GM12878 (cell line): ENCODE data around the gene DENND4C. TPM values are rescaled to one million over a fixed set of nuclear protein-coding genes. Genes with fewer than 3 reads are reported as not detected.

Experiments used
- BACH1 ChIP-seq: fragments of 450-650 bp; IDR thresholded peaks from 2 replicates; pipeline ENCODE4 v1.6.1; 2017; ENCODE audit warnings: mild to moderate bottlenecking, borderline replicate concordance
- BCL11A ChIP-seq: IDR thresholded peaks from 2 replicates; pipeline ENCODE4 v1.6.1; 2011; ENCODE audit warnings: low read depth, low read length
- BCLAF1 ChIP-seq: fragments of 450-650 bp; IDR thresholded peaks from 2 replicates; pipeline ENCODE4 v1.6.1; 2017; ENCODE audit warnings: antibody characterized with exemption, mild to moderate bottlenecking, moderate library complexity
- CBFB ChIP-seq: IDR thresholded peaks from 2 replicates; pipeline ENCODE4 v1.6.1; 2016; ENCODE audit warnings: antibody characterized with exemption, low read depth
- CREM ChIP-seq: IDR thresholded peaks from 2 replicates; pipeline ENCODE4 v1.6.1; 2014; ENCODE audit warnings: antibody characterized with exemption, low read depth
- FOS ChIP-seq: IDR thresholded peaks from 3 replicates; pipeline ENCODE4 v1.6.1; 2011; ENCODE audit warnings: borderline replicate concordance; ENCODE audit not compliant: insufficient read length; ENCODE audit errors: extremely low read depth
- HCFC1 ChIP-seq: fragments of 150-350 bp; IDR thresholded peaks from 2 replicates; pipeline ENCODE4 v1.6.1; 2014; ENCODE audit warnings: low read length
- IRF4 ChIP-seq: IDR thresholded peaks from 2 replicates; pipeline ENCODE4 v1.6.1; 2011; ENCODE audit warnings: low read depth, low read length
- MTA2 ChIP-seq: fragments of 450-650 bp; IDR thresholded peaks from 2 replicates; pipeline ENCODE4 v1.6.1; 2016; ENCODE audit warnings: low read depth, mild to moderate bottlenecking, moderate library complexity
- PAX5 ChIP-seq: IDR thresholded peaks from 2 replicates; pipeline ENCODE4 v1.6.1; 2011; ENCODE audit warnings: low read depth, low read length, borderline replicate concordance
- POLR2A ChIP-seq: IDR thresholded peaks from 2 replicates; pipeline ENCODE4 v1.6.1; 2011; ENCODE audit warnings: low read depth, mild to moderate bottlenecking, low read length
- PRDM15 ChIP-seq: fragments of 450-650 bp; formaldehyde crosslinking; IDR thresholded peaks from 2 replicates; pipeline ENCODE4 v1.4.0; 2020; ENCODE audit warnings: mild to moderate bottlenecking, moderate library complexity
- RELB ChIP-seq: fragments of 450-650 bp; IDR thresholded peaks from 2 replicates; pipeline ENCODE4 v1.6.1; 2017; ENCODE audit warnings: low read depth, mild to moderate bottlenecking, moderate library complexity
- RUNX3 ChIP-seq: IDR thresholded peaks from 2 replicates; pipeline ENCODE4 v1.6.1; 2012; ENCODE audit warnings: low read length, inconsistent platforms
- SP1 ChIP-seq: IDR thresholded peaks from one replicate; pipeline ENCODE4 v1.6.1; 2011; ENCODE audit warnings: low read depth, low read length
- ZBED1 ChIP-seq: IDR thresholded peaks from 2 replicates; pipeline ENCODE4 v1.6.1; 2016; ENCODE audit warnings: borderline replicate concordance
- ZNF687 ChIP-seq: fragments of 450-650 bp; IDR thresholded peaks from 2 replicates; pipeline ENCODE4 v1.6.1; 2017; ENCODE audit warnings: mild to moderate bottlenecking, moderate library complexity
- polyA plus RNA-seq, 11 experiments: library from polyadenylated mRNA; depleted of rRNA in 4 of 11; unstranded in 6 of 11; stranded (reverse) in 5 of 11; fragments of >200 nt; fragmentation: Nextera tagmentation in 4 of 11; fragmentation: Illumina TruSeq in 1 of 11; extraction: Ambion mirVana in 4 of 11; extraction: Trizol in 1 of 11; gene quantifications; 1 replicate in 1 of 11; 2 replicates in 10 of 11; pipeline versions ENCODE4 v1.2.1 to v1.2.3, GENCODE V29; 2011 to 2016; ENCODE audit warnings: inconsistent platforms in 2 of 11, missing spikeins in 2 of 11, low read depth in 1 of 11
- total RNA-seq, 4 experiments: library from RNA; depleted of rRNA in 3 of 4; stranded (reverse); fragments of >200 nt in 3 of 4; fragmentation: Illumina TruSeq in 1 of 4; extraction: Trizol in 1 of 4; gene quantifications; 2 replicates each; pipeline versions ENCODE4 v1.2.1 to v1.2.3, GENCODE V29; 2013 to 2021

The DENND4C gene
- total and polyA plus RNA-seq, 10 of the 15 experiments (the other 5 are each of a cell fraction or from before 2014, with no cell fraction given): 8.2 to 49.3 (median 24.7) TPM

GRCh38 chr9:19184144-19184917, 46.2 kb upstream of the DENND4C start (continued):
- peak; percentile 71; the same call in 1 of the 2 replicates for TF ChIP-seq MTA2
- TF ChIP-seq CBFB: peak; percentile 63; the same call in 1 of the 2 replicates
- peak; percentile 37; the same call in 1 of the 2 replicates for TF ChIP-seq POLR2A
- TF ChIP-seq BACH1: peak; percentile 42; the same call in 1 of the 2 replicates
- TF ChIP-seq ZNF687: peak; percentile 97
- TF ChIP-seq IRF4: no peak
- TF ChIP-seq ZBED1: no peak
- no peak for TF ChIP-seq HCFC1
- peak; percentile 50; the same call in 1 of the 2 replicates for TF ChIP-seq CREM
- TF ChIP-seq BCLAF1: no peak
- TF ChIP-seq BCL11A: peak; percentile 21; the same call in 1 of the 2 replicates
- peak; percentile 55; the same call in 1 of the 2 replicates for TF ChIP-seq PAX5
- peak; percentile 39; the same call in 1 of the 2 replicates for TF ChIP-seq PRDM15 (CRISPR knock-in tag)
- no peak for TF ChIP-seq FOS
- peak; percentile 62 for TF ChIP-seq SP1
- TF ChIP-seq RELB: peak; percentile 77
- TF ChIP-seq RUNX3: peak; percentile 59; the same call in 1 of the 2 replicates
